Brain microvascular endothelial cell (primary cell): ENCODE results near the gene ATG12.

Experiments
- DNase-seq: peaks from one replicate; pipeline ENCODE4 v3.0.0-alpha.2; 2020
- H3K27ac ChIP-seq: fragments of 250-450 bp; sonication (Bioruptor Pico); 2 replicates; pipeline ENCODE4 v1.5.1; 2020; ENCODE audit warnings: mild to moderate bottlenecking, moderate library complexity
- H3K27me3 ChIP-seq: fragments of 250-450 bp; sonication (Bioruptor Pico); replicated peaks from 2 replicates; pipeline ENCODE4 v1.5.1; 2020; ENCODE audit warnings: mild to moderate bottlenecking
- H3K36me3 ChIP-seq: fragments of 250-450 bp; sonication (Bioruptor Pico); replicated peaks from 2 replicates; pipeline ENCODE4 v1.5.1; 2020; ENCODE audit warnings: mild to moderate bottlenecking
- H3K4me3 ChIP-seq: 2 replicates; pipeline ENCODE4 v1.5.1; 2011; ENCODE audit warnings: low read depth, mild to moderate bottlenecking, control low read depth, low read length, moderate library complexity
- in situ Hi-C: cut with HindIII; loops from 2 replicates; pipeline ENCODE4 v1.10.0; 2017; ENCODE audit warnings: low sequenced_read_pairs, low pct_ligation_motif_present
- TF ChIP-seq, protein P1 (sequence below): IDR thresholded peaks from 2 replicates; pipeline ENCODE4 v1.5.1; 2011; ENCODE audit warnings: low read depth, mild to moderate bottlenecking, moderate library complexity, low read length, control low read depth, inconsistent platforms; ENCODE audit errors: missing control alignments

ATG12 gene

DNA sequence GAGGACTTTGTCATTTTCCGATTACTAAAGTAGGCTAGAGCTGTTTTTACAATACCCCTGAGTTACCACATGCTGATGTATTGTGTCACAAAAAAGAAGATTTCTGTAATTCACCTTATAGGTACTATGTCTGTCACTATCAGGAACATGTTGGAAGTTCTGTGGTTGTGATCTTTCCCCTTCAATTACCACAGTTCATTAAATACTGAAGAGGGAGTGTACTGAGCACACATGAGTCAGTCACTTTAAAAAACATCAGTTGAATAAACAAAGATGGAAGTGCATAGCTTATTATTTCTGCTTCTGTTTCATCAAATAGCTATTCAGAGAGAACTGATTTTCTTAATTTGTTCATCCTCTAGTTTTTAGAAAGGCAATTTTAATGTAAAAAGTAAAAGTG, 32.0 kb upstream of the ATG12 start:
- in situ Hi-C loops: no loop called here
- Histone ChIP-seq H3K4me3 (no peak overlapping the region), H3K27me3 (no peaks in the 10 kb centered on the region), H3K27ac (no peak overlapping the region), H3K36me3 (peaks cover 7% of the 10 kb centered on the region)
- DNase-seq: peak; percentile 18
- TF ChIP-seq, protein P1, sequence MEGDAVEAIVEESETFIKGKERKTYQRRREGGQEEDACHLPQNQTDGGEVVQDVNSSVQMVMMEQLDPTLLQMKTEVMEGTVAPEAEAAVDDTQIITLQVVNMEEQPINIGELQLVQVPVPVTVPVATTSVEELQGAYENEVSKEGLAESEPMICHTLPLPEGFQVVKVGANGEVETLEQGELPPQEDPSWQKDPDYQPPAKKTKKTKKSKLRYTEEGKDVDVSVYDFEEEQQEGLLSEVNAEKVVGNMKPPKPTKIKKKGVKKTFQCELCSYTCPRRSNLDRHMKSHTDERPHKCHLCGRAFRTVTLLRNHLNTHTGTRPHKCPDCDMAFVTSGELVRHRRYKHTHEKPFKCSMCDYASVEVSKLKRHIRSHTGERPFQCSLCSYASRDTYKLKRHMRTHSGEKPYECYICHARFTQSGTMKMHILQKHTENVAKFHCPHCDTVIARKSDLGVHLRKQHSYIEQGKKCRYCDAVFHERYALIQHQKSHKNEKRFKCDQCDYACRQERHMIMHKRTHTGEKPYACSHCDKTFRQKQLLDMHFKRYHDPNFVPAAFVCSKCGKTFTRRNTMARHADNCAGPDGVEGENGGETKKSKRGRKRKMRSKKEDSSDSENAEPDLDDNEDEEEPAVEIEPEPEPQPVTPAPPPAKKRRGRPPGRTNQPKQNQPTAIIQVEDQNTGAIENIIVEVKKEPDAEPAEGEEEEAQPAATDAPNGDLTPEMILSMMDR: no peak

DNA sequence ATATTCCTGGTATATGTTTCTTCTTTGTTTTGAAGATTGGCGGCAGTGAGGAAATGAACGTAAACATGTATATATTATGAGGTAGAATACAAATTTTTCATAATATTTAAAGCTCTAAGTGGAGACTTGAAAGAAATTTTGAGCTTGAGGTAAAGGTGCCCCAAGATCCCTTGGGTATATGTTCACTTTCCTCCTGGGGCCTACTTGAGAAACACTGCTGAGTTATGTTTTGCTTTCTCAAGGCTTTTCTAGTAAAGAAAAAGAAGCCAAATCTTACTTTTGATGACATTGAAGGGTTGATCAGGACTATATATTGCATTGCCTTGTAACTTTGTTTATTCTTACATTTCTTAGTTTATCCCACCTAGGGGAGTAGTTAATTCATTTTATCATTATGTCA, 31.1 kb upstream of the ATG12 start:
- TF ChIP-seq, protein P1: no peak
- H3K4me3 ChIP-seq: no peak overlapping the region
- H3K36me3 ChIP-seq: peaks cover 7% of the 10 kb centered on the region
- DNase-seq: no peak
- no peak overlapping the region for H3K27ac ChIP-seq
- no peaks in the 10 kb centered on the region for H3K27me3 ChIP-seq
- in situ Hi-C loops: no loop called here

DNA sequence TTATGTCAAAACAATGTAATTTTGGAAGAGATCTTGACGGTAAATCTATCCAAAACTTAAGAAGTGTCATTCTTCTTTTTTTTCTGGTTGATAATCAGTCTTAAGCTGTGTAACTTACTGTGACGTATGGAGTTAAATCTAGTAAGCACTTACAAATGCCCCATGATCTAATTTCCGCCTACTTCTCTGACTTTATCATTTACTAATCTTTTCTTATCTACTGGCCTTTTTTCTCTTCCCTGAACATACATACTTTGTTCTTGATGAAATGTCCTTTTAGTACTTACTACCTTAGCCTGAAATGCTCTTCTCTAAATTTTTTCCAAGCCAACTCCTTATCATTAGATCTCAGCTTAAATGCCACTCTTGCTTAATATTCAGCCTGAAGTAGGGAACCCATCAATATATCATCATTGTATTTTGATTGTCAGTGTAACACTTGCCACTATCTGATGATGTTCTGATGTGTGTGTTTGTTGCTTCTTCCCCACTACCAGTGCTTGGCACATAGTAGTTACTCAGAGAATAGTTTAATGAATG, 28.0 kb upstream of the ATG12 start:
- Histone ChIP-seq H3K36me3 (peaks cover 7% of the 10 kb centered on the region), H3K4me3 (no peak overlapping the region), H3K27me3 (no peaks in the 10 kb centered on the region), H3K27ac (peak overlapping the region; percentile 17)
- TF ChIP-seq, protein P1: no peak
- no peak for DNase-seq
- in situ Hi-C loops: no loop called here

DNA sequence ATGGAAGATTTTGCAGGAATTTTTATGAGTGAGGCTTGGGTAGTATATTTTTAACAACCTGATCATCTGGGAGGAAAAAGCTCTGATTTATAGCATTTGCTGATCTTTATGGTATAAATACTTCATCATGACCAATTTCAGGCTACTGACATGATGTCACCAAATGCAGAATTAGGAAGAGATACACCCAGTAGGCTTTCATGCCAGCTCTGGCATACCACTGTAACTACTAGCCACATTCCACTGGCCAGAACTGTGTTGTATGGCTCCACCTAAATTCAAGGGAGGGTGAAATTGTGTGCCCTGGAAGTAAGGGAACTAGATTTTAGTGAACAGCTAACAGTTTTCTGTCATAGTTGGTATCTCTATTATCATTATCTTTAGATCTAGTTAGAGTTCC, 18.0 kb upstream of the ATG12 start:
- H3K4me3 ChIP-seq: no peak overlapping the region
- TF ChIP-seq, protein P1: no peak
- no peaks in the 10 kb centered on the region for H3K36me3 ChIP-seq
- H3K27me3 ChIP-seq: no peaks in the 10 kb centered on the region
- H3K27ac ChIP-seq: no peak overlapping the region
- in situ Hi-C loops: no loop called here
- DNase-seq: no peak

DNA sequence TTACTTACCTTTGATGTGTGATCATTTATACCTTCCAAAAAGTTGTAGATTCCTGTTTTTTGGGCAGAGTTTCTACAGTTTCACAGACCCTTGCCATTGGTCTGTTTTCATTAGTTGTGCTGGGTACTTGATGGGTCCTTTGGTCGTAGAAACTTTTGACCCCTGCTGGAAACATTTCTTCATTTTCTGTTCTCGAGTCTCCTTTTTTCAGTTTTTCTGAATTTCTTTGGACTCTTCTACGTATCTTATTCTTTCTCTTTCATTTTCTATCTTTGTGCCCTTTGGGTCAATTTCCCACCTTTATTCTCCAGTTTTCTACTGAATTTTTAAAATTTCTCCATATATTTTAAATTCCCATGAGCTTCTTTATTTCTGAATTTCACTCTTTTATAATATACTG, 17.0 kb upstream of the ATG12 start:
- peak overlapping the region; percentile 66 for H3K27ac ChIP-seq
- DNase-seq: no peak
- H3K4me3 ChIP-seq: no peak overlapping the region
- H3K27me3 ChIP-seq: no peaks in the 10 kb centered on the region
- TF ChIP-seq, protein P1: no peak
- peaks cover 2% of the 10 kb centered on the region for H3K36me3 ChIP-seq
- in situ Hi-C loops: no loop called here
